GM19324 (cell line): ENCODE measurements around the gene NSMCE3.

Experiments
- ATAC-seq: cut with Tn5 transposase; IDR thresholded peaks from one replicate; pipeline ENCODE4 v1.9.1; 2021; ENCODE audit warnings: mild to moderate bottlenecking, moderate library complexity; ENCODE audit not compliant: unreplicated experiment, low FRiP score

The NSMCE3 gene

DNA sequence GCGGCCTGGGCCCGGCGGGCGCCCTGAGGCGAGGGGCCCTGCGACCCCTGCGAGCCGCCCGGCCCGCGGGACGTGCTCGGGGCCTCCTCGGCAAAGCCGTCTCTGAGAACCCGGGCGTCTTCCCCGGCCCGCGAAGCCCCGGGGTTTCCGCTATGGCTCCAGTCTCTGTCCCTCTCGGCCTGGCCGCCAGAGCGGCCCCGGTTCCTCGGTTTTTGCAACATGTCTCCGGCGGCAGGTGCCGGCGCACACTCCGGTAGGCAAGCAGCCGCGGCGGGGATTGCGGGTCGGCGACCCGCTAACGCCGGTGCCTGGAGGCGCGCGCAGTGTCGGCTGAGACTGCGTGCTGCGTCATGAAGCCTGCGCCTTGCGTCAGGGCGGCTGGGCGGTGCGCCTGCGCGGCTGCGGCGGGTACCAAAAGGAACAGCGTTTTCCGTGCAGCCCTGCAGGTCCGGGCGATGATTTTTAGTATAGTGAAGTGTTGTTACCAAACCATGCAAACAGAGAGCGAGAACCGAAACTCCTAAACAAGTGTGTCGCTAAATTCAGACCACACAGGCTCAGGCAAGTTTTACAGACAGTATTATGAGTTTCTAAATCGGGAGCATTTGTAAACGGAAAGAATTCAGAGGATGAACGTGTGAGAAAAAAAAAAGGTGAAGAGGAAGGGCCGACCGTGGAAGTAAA is at the start of gene NSMCE3:
Gene NSMCE3, minus strand, starts transcription at position 338 of the 684 bp plus-strand sequence. Its CDS starts 117 bp downstream, at position 221.
- ATAC-seq, result peak; percentile 95

DNA sequence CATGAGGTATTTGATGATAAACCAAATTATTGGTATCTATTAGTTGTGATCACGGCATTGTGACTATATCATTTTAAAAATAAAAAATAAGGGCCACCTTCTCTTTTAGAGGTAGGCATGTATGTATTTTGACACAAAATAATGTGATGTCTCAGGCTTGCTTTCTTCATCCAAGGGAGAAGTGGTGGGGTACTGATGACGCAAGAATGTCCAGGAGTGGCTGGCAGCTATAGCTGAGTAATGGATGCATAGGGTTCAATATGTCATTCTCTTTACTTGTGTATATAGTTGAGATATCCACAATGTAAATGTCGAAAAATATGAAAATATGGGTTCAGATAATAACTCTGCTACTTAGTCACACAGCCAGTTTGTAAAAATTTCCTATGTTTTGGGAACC is 46.8 kb upstream of the NSMCE3 start:
- ATAC-seq, result no peak

DNA sequence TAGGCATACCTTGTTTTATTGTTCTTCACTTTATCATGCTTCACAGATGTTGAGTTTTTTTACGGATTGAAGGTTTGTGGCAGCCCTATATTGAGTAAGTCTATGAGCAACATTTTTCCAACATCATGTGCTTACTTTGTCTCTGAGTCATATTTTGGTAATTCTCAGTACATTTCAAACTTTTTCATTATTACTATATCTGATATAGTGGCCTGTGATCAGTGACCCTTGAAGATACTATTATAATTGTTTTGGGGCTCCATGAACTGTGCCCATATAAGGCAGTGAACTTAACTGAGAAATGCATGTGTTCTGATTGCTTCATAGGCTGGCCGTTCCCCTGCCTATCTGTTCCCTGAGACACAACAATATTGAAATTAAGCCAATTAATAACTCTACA is 42.8 kb upstream of the NSMCE3 start:
- no peak for ATAC-seq

DNA sequence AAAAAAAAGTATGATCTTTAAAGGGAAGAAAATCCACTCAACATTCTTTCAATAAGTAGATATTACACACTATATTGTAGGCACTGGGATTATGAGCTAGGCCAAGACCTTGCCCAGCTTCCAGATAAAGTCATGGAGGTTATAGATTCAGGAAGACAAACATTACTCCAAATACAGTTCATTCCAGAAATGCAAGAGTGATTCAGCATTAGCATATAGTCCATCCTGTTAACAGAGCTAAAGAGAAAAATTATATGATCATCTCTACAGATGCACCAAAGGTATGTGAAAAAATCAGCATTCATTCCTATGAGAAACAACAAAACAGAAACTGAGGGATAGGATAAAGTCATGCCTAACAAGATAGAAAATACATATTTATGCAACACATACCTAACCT is 42.1 kb upstream of the NSMCE3 start:
- no peak for ATAC-seq

DNA sequence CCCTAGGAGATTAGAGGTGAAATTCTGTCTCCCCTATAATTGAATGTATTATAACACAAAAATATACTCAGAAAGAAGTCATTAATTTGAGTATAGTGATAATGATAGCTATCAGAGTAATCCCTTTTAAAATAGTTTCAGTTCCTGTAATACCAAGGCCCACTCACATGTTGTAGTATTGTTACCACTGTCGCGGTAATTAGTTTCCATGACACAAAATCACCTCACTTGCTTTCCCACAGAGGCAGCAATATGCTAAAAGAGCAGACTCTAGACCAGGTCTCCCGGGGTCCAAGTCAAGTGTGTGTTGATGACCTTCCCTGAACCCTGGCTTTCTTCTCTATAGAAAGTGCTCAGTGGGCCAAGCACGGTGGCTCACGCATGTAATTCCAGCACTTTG is 39.5 kb upstream of the NSMCE3 start:
- ATAC-seq, result no peak

DNA sequence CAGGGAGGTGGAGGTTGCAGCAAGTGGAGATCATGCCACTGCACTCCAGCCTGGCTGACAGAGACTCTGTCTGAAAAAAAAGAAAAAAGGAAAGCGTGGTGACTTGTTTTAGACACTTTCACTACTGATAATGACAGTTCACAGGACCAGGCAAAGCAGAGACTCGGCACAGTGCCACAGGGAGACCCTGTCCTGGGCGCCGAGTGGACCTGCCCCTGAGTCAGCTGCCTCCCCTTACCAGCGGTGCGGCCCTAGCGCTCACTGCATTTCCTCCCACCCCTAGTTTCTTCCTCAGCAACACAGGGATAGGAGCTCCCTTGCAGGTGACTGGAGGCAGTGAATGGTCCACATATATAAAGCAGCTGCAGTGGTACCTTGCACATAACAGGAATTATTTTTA is 38.7 kb upstream of the NSMCE3 start:
- ATAC-seq, result no peak

DNA sequence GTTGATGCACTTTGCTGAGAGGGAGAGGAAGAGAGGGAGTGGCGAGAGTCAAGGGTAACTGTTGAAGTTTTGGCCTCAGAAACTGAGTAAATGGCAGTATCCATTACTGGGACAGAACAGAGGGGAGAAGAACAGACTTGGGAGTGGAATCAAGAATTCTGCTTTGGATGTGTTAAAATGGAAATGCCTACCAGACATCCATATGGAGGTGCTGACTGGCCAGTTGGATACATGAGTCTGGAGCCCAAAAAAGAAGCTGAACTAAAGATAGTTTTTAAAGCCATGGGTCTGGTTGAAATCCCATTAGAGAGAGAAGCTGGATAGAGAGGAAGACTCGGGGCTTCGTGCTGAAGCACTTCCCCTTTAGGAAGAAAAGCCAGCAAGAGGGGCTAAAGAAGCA is 35.9 kb upstream of the NSMCE3 start:
- no peak for ATAC-seq

DNA sequence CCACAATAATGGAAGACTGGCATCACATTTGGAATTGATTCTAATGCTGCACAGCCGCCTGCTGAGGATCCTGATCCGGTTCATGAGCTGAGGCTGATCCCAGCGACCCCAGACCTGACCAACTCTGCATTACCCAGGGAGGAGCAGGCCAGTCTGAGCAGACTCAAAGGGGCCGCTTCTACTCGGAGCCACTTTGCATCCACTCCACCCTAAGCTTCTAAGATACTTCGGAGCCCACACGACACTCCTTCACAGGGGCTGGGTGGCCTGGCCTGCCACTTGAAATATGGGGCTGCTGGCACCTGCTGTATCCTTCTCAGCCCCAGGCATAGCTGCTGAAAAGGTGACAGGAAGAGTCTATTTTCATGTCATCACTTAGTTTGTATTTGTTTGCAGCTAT is 33.2 kb upstream of the NSMCE3 start:
- ATAC-seq, result no peak

DNA sequence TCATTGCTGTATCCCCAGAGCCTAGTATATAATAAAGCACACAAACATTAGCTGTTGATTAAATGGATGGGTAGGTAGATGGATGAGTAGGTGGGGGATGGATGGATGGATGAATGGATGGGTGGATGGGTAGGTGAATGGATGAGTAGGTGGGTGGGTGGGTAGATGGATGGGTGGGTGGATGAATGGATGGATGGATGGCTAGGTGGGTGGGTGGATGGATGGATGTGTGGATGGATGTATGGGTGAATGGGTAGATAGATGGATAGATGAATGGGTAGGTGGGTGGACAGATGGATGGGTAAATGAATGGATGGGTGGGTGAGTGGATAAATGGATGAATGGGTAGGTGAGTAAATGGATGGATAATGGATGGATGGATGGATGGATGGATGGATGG is 30.2 kb upstream of the NSMCE3 start:
- no peak for ATAC-seq

DNA sequence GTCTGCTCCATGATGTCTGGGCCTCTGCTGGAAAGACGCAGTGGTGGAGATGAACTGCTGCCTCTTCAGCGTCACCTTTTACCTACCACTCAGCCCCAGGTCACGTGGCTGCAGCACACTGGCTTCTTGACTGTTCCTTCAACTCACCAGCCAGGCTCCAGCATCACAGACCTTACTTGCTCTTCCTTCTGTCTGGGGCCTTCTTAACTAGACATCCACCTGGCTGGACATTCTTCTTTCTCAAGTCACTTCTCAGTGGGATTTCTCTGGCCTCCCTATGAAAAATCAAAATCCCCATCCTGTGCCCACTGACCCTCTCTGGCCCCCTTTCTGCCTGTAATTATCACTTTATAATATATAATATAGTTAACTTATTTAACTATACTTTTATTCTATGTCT is 29.7 kb upstream of the NSMCE3 start:
- ATAC-seq, result no peak

DNA sequence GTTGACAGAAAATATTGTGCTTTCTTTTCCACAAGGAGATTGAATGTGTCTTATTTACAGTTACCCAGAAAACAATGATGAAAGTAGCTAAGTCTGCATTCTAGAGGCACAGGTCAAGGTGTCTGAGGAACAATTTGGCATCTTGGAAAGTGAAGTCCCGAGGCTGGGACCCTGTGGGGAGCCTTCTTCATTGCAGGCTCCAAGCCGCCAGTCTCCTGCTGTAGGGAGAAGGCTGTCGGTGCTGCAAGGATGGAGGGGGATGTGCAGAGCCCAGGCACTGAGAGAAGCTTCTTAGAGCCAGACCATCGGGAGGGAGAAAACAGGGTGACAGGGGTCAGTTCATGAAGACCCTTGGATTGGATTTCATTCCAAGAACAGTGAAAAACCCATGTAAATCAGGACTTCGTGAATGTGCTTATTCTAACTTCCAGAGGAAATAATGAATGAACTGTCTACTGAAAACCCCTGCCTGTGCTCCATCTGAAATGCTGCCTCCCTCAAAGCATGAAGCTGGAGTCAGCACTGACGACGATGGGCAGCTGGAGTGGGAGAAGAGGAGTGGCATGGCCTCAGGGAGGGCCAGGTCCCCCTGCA is 25.2 kb upstream of the NSMCE3 start:
- no peak for ATAC-seq

DNA sequence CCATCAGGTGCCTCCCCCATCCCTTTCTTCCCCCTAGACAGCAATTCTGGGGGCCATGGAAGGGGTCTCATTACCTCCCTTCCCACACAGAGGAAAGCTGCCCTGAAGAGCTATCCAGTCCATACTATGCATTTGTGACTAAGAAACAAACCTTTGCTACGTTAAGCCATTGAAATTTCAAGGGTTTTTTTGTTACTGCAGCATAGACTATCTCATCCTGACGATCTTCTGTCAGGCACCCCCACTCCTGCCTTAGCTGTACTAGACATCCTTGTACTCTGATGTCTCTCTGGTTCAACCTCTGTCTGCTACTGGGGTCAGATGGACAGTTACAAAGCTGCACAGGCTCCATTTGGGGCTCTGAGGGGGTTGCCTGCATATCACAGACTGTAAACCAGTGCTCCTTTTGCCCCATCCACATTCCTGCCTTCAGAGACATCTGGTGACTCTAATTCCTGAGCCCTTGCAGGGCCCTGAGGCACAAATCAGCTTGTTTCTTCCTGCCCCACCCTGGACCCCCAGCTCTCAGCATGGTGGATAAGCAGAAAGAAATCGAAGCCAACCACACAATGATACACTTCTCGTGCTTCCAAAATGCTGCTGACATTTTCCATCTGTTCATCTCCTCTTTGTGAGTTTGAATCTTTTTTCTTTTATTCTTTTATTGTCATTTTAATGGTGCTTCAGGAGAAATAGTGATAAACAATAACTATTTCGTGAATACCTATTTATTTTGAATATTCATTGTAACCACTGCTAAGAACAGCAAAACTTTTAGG is 21.6 kb upstream of the NSMCE3 start:
- ATAC-seq, result no peak

DNA sequence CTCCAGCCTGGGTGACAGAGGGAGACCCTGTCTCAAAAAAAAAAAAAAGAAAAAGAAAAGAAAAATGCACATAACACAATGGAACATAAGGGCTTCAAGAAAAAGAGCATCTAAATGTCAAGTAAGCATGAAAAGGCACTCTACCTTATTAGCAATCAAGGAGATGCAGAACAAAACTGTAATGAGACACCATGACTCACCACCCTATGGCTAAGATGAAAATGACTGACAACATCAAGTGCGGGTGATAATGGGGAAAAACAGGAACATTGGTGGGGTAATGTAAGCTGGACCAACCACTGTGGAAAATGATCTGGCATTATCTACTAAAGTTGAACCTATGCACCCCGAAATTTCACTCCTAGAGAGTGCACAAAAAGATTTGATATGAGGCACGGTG is 19.6 kb upstream of the NSMCE3 start:
- ATAC-seq, result no peak

DNA sequence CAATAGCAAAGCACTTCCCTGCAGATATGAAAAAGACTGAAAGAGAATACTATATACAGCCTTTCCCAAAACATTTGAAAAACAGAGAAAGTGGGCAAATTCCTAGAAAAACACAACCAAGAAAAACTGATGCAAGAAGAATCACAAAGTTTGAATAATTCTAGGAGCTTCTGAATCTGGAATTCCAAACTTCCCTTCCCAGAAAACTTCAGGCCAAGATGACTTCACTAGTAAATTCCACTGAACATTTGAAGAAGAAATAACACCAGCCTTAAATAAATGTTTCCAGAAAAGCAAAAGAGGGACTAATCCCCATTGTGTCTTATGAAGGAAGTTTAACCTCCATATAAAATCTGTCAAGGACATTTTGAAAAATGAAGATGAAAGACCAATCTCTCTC is 15.8 kb upstream of the NSMCE3 start:
- ATAC-seq, result no peak

DNA sequence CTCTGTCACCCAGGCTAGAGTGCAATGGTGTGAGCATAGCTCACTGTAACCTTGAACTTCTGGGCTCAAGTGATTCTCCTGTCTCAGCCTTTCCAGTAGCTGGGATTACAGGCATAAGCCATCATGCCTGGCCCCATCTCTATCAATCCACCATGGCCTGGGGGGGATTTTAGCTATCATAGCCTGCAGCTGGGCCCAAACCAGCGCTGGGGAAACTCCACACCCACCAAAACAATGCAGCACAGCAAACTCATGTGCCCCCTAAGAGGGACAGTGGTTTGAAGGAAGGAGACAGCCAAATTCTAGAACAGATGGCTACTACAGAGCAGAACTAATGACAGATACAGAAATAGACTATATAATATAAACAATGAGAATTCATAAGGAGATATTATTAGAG is 13.8 kb upstream of the NSMCE3 start:
- no peak for ATAC-seq

DNA sequence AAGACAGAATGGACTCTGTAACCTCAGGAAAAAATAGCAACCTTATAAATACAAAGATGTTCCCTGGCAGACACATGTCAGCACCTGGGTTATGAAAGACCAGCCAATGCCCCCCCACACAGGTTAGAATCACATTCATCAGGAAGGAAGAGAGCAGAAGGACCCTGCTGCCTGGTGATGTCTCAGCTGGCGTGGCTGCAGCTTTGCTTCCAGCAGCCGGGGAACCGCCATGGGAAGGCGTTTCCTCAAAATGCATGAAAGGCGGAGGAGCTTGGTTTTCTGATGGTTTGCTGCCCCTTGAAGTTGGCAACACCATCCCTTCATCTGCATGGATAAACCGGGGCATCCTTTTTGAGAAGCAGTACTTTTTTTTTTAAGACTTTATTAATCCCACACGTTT is 10.9 kb upstream of the NSMCE3 start:
- no peak for ATAC-seq

DNA sequence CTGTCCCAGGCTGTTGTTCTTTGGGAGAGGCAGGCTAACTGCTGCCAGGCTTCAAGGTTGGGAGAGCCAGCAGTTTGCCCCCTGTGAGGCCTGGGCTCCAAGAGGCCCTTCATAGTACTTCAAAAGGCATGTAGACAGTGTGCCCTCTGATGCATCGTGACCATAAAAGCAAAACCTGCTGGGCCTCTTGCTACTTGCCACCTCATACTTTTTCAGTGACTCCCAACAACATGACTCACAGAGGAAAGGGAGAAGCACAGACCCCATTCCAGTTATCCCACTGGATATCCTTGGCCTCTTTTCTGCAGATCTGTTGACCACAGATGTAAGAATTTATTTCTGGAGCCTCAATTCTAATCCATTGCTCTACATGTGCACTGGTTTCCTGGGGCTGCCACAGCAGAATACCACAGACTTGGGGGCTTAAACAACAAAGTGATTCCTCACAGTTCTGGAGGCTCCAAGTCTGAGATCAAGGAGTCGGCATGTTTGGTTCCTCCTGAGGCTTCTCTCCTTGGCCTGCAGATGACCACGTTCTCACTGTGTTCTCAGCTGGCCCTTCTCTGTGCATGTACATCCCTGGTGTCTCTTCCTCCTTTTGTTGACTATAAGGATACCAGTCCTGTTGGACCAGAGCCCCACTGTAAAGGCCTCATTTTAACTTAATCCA is 8.9 kb upstream of the NSMCE3 start:
- no peak for ATAC-seq

DNA sequence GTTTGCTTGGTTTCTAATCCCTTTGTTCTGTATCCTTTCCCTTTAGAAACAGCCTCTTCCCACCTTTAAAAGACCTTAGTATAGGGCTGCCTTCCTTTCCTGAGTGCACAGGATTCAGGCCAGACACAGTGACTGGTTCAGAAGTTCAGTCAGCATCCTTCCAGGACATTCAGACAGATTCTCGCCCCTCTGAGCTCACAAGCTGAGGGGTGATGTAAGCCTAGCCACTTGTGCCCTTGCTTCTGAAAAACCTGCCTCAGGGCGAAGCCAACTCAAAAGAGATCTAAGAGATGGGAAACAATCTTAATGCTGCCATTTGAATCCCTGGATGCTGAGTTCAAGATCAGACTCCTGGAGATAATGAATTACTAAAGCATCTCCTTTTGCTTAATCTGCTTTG is 6.7 kb upstream of the NSMCE3 start:
- ATAC-seq, result no peak

DNA sequence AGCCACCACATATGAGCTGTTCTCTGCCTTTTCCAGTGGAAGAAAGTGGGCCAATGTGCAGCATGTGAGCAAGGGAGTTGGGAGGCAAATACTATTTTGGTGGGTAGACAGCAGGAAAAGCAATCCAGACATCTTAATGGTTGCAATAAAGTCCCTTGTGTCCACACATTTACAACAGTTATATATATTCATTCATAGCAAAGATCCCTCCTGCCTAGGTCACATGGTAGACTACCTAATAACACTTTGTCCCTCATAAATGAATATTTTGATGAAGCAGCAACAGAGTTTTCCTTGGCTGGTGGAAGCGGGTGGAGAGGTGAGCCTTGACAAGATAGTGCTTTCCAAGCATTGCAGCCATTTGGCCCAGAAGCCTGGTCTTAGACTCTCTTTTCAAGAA is 6.2 kb upstream of the NSMCE3 start:
- no peak for ATAC-seq

DNA sequence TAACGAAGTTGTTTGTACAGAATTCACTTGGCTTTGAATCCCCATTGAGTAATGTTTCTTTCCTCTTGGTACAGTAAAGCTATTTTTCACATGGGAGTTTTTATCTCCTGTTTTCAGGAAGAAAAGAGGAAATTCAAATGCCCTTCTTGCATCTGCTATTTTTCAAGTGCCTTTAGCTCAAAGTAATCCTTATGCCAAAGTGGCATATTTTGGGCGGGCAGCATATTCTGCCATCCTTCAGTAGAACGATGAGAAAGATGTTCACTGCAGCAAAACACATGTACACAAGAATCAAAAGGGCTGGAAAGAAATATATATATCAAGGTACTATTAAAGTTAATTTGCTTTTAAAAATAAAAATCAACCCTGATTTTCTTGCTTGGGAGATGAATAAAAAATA is 5.3 kb upstream of the NSMCE3 start:
- ATAC-seq, result no peak

DNA sequence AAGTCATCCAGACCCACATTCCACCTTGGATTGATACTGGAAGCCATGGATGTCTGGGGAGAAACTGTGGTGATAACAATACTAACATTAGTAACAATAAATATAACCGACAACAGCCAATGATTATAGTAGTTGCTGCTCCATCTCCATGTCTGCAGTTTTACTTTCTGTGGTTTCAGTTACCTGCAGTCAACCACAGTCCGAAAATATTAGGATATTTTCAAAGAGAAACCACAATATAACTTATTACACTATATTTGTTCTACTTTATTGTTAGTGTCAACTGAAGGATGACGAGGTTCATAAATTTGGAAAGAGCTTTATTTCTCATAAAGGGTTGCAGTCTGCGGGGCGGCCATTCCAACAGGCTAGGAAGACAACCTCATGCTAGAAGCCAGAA is 2.6 kb upstream of the NSMCE3 start:
- ATAC-seq, result no peak
